ENCODE measurements around the gene NMRAL1. TPM values are rescaled to one million over a fixed set of nuclear protein-coding genes. Genes with fewer than 3 reads are reported as not detected.

Gene NMRAL1
- 26.5 and 53.5 TPM in 2 replicates for total RNA-seq (2014; rRNA removed; shearing (Covaris generic))

DNA sequence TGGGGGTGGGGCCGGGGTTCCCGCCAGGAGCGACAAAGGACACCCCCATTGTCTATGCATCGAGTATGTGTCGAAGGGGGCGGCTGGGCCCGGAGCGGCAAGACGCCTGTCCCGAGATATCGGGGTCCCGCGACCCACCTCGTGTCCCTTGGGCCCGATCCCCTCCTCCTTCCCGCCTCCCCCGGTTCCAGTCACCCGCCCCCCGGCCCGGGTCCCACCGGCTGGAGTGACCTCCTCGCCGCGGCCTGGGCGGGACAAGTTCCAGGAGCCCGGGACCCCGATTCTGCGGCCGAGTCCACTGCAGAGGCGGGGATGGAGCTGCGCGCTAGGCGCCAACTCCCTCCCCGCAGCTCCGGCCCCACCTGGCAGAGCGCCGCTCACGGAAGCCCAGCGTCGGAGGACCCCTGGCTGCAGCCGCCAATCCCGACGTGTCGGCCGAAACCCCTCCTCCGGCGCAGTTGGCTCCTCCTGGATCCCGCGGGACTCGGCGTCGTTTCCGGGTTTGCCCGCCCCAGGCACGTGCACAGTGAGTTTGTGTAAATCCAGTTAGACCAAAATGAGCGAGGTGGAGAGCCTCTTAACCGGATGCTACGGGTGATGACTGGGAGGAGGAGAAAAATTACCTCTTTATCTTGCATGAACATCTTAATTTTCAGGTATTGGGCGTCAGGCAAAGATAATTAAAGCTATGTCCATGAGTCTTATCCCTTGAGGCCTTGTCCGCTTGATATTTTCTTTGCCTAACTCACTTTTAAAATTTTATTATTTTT is at the start of gene NMRAL1:
NMRAL1 (minus strand) TSS at position 434 of the 770 bp plus-strand sequence. CDS start 493 bp downstream, outside the sequence.
- DNase-seq (ENCODE audit: low read depth): peak; percentile 89

DNA sequence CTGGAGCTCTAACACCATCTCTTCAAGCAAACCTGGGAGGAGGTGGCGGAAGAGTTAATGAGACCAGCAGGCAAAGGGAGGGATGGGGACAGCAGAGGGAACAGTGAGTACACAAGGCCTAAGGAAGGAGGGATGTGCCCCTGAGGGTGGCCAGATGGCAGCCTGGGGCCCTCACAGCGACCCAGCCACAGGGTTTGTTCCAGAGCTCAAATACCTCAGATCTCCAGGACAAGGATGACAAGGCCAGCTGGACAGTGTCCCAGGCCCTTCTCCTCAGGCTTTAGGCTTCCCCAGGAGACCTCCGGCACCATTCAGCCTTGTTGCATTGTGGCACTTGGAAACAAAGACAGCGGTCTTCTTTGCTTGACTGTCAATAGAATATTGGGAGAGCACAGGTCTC is 49.3 kb upstream of the NMRAL1 start:
- no peak for DNase-seq (ENCODE audit: low read depth)

DNA sequence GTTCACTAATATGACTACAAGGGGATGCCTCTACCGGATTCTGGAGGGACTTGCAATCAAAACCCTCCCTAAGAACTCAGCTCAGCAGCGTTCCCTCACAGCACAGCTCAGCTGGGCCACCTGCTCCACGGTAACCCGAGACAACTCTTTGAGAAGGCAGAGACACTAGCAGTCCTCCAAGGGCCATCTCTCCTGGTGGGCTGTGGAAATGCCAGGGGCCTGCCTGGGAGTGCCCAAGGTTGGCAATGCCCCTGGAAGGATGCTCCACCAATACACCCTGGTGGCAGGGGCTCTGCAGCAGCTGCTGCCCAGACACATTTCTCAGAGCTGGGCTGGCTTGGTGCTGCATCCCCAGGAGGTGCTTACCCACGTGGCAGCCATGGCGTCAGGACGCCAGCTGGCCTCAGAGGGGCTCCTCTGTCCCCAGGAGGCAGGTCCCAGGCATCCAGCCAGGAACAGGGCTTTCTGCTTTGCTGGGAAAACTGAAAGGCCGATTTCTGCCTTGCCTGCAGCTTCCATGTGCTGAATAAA is 47.7 kb upstream of the NMRAL1 start:
- no peak for DNase-seq (ENCODE audit: low read depth)

DNA sequence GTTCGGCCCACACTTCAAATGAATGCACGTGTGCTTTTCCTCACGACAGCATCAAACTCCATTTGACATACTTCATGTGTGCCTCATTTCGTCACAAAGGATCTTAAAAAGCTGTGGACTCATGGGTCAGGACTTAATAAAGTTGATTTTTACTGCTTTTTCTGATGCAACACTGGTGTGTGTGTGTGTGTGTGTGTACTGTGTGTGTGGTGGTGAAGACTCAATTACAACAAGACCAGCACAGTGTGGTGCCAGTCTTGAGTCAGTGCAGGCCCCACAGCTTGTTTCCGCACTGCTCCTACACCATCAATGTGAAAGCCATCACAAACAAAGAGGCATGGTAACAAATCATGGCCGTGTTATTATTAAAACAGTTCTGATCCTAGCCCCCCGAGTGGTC is 46.5 kb upstream of the NMRAL1 start:
- no peak for DNase-seq (ENCODE audit: low read depth)

DNA sequence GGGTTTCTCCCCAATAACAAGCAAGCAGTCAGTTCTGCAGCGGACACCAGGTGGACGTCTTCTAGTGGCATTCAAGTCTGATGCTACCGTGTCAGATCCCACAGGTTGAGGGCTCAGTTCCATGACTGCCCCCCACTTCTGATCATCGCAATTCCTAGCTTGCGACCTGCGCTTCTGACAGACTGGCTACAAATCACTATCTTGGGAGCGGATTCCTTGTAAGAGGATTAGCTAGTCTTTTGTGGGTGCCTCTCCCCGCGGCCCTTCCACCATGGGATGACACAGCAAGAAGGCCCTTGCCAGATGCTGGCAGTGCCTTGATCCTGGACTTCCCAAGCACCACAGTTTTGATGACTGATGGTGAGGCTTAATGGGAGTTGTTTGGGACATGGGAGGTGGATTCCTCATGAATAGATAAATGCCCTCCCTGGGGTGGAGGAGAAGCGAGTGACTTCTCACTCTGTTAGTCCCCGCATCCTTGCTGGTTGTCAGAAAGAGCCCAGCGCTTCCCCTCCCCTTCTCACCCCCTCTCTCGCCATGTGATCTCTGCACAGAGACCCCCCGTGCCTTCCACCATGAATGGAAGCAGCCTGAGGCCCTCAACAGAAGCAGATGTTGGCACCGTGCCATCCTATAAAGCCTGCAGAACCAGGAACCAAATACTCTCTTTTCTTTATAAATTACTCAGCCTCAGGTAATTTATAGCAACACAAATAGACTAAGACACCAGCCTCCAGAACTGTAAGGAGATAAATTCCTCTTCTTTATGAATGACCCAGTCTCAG is 45.0 kb upstream of the NMRAL1 start:
- no peak for DNase-seq (ENCODE audit: low read depth)

DNA sequence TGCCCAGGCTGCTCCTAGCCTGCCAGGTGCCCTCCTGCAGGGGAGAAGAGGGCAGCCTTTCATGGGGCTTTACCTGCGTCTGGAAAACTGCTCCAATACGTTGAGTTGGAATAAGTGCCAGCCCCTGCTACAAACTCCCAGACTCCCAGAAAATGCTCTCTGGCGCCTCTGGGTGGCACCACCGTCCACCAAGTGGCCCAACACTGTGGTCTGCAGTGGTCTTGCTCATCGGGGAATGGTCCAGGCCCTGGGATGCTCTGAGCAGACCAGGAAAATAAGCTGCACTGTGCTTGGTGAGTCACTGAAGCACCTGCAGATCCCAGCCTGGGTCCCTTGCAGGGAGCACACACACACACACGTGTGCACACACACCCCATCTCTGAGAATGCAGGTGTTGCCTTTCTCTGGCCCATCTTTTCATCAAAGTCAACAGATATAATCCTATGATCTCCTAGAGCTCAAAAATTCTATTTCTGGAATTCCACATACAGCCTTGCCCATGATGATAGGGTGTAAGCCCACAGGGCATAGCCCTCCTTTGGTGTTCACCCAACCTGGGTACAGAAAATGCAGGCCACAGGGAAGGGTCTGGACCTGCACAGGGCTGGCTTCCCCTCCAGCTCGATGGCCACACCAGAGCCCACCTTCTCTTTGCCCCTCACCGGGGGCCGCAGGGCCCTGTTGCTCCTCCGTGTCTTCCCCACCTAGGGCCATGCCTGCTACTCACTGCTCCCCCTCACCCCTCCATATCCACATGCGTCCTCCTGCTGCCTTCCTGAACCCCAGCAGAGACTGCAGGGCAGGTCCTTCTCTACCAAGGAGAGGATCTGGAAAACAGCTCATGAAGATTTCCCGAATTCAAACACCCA is 43.6 kb upstream of the NMRAL1 start:
- DNase-seq (ENCODE audit: low read depth): peak; percentile 50

DNA sequence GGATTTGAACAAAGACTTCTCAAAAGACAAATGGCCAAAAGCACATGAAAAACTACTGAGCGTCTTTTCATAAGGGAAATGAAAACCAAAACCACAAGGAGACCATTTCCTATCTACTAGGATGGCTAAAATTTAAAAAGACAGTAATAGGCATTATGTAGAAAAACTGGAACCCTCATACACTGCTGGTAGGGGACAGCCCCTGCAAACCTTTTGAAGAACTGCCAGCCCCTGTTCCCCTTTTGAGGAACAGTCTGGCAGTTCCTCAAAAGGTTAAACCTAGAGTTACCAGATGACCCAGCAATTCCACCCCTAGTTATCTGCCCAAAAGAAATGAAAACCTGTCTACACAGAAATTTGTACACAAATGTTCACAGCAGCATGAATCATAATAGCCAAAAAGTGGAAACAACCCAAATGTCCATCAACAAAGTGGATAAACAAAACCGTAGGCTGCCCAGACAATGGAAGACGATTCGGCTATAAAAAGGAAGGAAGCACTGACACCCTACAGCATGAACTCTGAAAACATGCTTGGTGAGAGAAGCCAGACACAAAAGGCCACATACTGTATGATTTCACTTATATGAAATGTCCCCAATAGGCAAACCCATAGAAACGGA is 41.3 kb upstream of the NMRAL1 start:
- DNase-seq (ENCODE audit: low read depth): no peak

DNA sequence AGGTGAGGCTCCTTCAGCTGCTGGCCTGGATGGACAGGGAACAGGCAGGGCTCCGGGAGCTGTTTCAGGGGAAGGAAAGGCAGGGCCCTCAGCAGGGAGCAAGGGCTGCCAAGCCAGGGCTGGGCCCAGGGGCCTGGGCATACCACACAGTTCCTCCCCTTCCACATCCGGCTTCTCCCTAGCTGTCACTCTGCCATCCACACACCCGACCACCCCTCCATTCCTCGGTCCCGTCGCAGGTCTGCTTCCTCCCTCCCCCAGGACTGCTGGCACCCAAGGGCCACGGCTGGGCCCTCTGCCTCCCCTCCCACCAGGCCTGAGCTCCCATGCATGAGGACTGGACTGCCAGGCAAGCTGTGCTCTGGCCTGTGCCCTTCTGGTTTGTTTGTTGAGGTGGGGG is 40.2 kb upstream of the NMRAL1 start:
- DNase-seq (ENCODE audit: low read depth): no peak

DNA sequence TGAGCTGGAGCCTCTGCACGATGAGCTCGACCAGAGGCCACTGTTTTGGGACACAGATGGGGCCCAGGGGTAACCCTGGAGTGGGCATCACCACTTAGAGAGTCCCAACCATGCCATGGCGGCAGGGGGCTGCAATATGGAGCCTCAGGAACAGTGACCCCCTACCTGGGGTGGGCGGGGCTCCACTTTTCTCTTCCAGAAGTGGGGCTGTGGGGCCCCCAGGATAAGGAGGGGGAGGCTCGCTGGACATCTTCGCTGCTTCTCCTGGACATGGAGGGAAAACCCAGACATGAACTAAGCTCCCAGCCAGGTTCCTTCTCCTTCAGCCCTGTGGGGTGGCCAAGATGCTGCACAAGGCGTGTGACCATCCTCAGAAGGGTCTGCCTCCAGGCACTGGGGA is 39.5 kb upstream of the NMRAL1 start:
- DNase-seq (ENCODE audit: low read depth): no peak

DNA sequence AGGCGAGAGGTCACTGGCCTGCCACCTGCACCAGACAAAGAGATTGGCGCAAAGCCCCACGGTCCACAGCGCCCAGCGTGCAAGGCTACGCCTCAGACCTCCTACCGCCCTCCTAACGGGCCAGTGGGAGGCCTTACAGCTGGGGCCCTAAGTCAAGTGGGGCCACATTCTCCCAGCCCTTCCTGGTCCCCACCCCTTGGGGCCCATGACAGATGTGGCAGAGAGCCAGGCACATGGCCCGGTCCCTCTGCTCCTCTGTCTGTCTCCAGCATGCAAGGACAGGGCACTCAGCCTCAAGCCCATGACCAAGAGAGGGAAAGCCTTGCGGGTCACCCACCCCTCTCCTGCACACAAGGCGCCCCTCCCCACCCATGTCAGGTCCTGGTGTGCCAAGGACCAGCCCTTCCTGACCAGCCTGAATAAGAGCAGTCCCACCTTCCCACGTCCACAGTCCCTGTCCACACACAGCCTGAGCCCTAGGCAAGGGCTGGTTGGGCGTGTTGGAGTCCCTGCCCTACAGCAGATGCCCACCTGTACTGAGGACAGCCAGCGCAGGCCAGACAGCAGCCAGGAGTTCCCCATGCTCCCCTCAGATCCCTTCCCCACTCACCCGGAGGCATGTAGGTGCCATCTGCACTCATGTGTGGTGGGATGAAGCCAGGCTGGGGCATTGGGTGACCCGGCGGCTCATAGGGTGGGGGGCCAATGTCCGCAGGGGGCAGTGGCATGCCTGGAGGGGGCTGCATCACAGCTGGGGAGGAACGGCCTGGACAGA is 38.8 kb upstream of the NMRAL1 start:
- no peak for DNase-seq (ENCODE audit: low read depth)

DNA sequence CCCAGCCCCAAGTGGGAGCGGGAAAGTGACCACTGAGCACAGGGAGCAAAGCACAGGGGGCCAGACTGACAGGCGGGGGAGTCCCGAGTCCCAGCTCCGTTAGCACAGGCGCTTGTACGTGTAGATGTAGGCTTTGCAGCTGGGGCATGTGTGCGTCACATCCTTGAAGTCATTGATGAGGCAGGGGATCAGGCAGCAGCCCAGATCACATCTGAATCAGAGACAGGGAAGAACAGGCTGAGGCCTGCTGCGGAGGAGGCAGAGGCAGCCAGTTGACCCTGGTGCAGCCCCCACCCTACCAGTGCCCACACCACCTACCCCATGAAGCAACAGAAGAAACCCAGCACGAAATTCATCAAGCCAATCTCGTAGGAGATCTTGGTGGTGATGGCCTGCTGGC is 38.0 kb upstream of the NMRAL1 start:
- no peak for DNase-seq (ENCODE audit: low read depth)

DNA sequence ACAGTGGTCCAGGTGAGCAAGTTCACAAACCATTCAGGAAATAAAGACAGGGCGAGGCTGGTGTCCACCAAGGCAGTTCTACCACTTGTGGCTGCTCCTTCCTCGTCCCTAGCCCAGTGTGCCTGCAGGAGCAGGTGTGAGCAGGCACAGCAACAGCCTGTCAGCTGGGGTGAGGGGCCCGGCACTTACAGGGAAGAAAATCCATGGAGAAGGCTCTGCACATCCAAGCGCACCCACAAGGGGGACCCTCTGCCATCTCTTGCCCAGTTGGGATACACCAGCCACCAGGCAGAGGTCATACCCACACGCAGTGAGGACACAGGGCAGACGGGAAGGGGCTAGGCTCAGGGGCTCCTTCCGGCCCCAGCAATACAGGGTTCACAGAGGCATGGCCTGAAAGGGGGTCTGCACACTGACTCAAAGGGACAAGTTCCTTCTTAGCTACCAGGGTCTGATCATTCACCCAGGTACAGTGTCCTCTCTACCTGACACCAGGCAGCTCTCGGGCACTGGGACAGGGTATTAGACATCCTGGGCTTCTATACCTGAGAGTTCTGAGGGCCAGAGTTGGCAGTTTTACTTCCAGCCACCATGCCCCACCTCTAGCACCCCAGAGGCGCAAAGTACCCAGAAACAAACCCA is 37.1 kb upstream of the NMRAL1 start:
- no peak for DNase-seq (ENCODE audit: low read depth)

DNA sequence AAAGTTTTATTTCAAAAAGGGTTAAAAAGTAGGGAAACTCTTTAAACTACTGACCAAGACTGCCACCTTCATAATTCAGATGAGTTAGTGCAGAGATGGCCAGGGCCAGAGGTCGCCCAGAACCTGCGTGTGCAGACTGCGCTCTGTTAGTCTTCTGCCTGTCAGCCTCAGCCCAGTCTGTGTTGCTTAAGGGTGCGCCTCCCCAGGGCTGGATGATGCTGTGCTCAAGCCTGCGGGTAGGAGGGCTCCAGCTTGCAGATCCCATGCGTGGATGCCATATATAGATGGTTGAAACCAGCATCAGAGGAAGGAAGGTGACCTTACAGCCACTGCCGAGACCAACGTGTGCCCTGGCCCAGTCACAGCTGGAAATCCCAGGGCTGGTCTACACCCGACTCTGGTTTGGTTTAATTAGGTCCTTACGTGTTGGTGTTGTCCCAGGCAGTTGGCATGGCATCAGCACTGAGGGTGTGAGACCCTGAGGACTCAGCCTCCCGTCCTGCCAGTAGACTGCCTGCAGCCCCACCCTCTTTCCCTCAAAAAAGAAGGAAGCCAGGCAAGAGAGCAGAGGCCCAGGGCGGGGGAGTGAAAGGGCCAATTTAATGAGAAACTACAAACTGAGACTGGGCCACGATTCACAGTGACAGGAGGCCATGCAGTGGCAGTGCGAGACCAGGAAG is 36.5 kb upstream of the NMRAL1 start:
- no peak for DNase-seq (ENCODE audit: low read depth)

DNA sequence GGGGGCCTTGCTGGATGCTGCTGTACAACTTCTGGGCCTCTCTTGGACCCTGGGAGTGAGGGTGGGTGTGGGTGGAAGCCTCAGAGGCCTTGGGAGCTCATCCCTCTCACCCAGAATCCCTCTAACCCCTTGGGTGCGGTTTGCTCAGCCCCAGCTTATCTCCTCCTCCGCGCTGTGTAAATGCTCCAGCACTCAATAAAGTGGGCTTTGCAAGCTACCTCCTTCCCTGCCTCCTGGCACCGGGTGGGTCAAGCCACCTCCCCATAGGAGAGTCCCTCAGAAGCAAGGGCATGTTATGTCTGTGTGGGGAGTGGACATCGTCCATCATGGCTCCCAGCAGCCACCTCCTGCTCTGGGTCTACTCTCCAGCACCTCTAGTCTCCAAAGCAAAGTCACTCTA is 35.7 kb upstream of the NMRAL1 start:
- no peak for DNase-seq (ENCODE audit: low read depth)

DNA sequence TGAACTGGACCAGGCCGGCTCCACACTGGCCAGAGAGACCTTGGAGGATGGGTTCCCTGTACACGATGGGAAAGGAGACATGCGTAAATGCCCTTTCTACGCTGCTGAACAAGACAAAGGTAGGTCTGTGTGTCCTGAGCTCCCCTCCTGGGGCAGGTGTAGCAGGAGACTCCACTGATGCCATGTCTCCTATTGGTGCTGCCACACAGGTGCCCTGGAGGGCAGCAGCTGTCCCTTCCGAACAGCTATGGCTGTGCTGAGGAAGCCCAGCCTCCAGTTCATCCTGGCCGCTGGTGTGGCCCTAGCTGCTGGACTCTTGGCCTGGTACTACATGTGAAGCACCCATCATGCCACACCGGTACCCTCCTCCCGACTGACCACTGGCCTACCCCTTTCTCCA is 35.0 kb upstream of the NMRAL1 start:
- DNase-seq (ENCODE audit: low read depth): no peak

DNA sequence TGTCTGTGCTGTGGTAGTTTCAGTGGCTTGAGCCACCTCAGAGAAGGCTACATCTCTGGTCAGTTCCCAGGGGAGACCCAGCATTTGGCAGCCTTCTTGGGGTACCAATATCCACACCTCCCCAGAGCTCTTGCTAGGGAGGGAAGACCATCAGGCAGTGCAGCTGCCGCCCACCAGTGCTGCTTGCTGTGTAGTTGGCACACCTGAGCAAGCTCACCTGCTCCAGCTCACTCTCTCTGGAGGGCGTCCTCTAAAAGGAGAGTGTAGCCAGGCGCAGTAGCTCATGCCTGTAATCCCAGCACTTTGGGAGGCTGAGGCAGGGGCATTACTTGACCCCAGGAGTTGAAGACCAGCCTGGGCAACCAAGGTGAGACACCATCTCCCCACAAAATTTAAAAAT is 34.4 kb upstream of the NMRAL1 start:
- no peak for DNase-seq (ENCODE audit: low read depth)

DNA sequence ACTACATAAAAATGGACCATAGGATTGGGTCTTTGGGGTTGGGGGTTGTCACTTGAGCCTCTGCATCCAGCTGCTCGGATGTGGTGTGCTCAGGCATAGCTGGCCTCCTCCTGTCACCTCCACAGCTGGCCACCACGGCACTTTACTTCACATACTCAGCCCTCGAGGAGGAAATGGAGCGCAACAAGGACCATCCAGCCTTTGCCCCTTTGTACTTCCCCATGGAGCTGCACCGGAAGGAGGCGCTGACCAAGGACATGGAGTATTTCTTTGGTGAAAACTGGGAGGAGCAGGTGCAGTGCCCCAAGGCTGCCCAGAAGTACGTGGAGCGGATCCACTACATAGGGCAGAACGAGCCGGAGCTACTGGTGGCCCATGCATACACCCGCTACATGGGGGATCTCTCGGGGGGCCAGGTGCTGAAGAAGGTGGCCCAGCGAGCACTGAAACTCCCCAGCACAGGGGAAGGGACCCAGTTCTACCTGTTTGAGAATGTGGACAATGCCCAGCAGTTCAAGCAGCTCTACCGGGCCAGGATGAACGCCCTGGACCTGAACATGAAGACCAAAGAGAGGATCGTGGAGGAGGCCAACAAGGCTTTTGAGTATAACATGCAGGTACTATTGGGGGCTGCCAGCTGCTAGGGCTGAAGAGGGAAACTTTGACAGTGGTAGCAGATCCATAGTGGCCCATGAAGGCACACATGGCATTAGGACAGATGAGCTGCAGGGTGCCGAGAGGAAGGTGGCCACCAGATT is 33.3 kb upstream of the NMRAL1 start:
- DNase-seq (ENCODE audit: low read depth): no peak

DNA sequence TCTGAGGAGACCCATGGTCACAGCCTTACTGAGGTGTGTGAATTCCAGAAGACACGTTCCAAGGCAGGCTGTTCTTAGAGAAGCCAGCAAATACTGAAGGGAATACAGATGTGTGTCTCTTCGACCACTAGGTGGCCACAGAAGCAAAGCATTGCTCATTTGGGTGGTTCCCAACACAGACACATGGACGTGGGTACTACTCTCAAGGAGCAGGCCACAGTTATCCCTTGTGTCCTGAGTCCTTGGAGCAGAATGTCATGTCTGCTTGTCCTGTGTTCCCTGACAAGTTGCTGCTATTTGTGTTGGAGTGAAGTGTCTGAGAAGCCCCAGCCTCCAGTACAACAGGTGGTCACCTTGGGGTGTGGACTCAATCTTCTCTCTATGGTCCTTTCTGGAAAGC is 32.0 kb upstream of the NMRAL1 start:
- peak; percentile 55 for DNase-seq (ENCODE audit: low read depth)

All from Daoy (cell line).